HepG2 (cell line): ENCODE data around the gene EPHA6. TPM values are rescaled to one million over a fixed set of nuclear protein-coding genes. Genes with fewer than 3 reads are reported as not detected.

ENCODE experiments used
- FOXM1 ChIP-seq: sonication (generic); formaldehyde crosslinking; IDR thresholded peaks from 2 replicates; pipeline ENCODE4 v1.5.0; 2020; ENCODE audit warnings: missing genetic modification reagents
- HDAC1 ChIP-seq: sonication (generic); formaldehyde crosslinking; IDR thresholded peaks from 2 replicates; pipeline ENCODE4 v1.5.1; 2020; ENCODE audit warnings: mild to moderate bottlenecking, missing genetic modification reagents
- IRF2 ChIP-seq: IDR thresholded peaks from 2 replicates; pipeline ENCODE4 v1.6.1; 2018; ENCODE audit warnings: missing genetic modification reagents, missing compliant biosample characterization
- KLF16 ChIP-seq, 2 experiments: sonication (generic) in 1 of 2; formaldehyde crosslinking in 1 of 2; IDR thresholded peaks; 2 replicates each; pipeline versions ENCODE4 v1.6.1 to v1.8.0; 2016 to 2023; ENCODE audit warnings: missing genetic modification reagents in 2 of 2, missing compliant biosample characterization in 1 of 2
- MAFK ChIP-seq, 2 experiments: IDR thresholded peaks in 1 of 2; conservative IDR thresholded peaks in 1 of 2; 2 replicates each; pipeline ENCODE4 v1.6.1; 2011; ENCODE audit warnings: improper control_type of control experiment in 2 of 2, low read length in 2 of 2
- SMC3 ChIP-seq: IDR thresholded peaks from 2 replicates; pipeline ENCODE4 v1.6.1; 2011; ENCODE audit warnings: low read length, improper control_type of control experiment
- SOX6 ChIP-seq, 2 experiments: fragments of 450-650 bp in 1 of 2; sonication (generic) in 1 of 2; formaldehyde crosslinking in 1 of 2; IDR thresholded peaks; 2 replicates each; pipeline versions ENCODE4 v1.4.0 to v1.6.1; 2017 to 2020; ENCODE audit warnings: antibody characterized with exemption in 1 of 2, mild to moderate bottlenecking in 1 of 2, missing genetic modification reagents in 1 of 2
- TBX3 ChIP-seq: fragments of 450-650 bp; IDR thresholded peaks from 2 replicates; pipeline ENCODE4 v1.6.1; 2017; ENCODE audit warnings: antibody characterized with exemption, mild to moderate bottlenecking, inconsistent platforms, borderline replicate concordance
- ZBTB42 ChIP-seq: sonication (generic); formaldehyde crosslinking; IDR thresholded peaks from 2 replicates; pipeline ENCODE4 v1.5.0; 2020; ENCODE audit warnings: mild to moderate bottlenecking, missing genetic modification reagents
- ZFP90 ChIP-seq: sonication (generic); formaldehyde crosslinking; IDR thresholded peaks from 2 replicates; pipeline ENCODE4 v1.8.0; 2022; ENCODE audit warnings: missing genetic modification reagents, mild to moderate bottlenecking, inconsistent platforms, borderline replicate concordance
- ZNF326 ChIP-seq: sonication (generic); formaldehyde crosslinking; IDR thresholded peaks from 2 replicates; pipeline ENCODE4 v1.4.0; 2020; ENCODE audit warnings: missing genetic modification reagents, borderline replicate concordance
- ZNF567 ChIP-seq: sonication (generic); formaldehyde crosslinking; IDR thresholded peaks from 2 replicates; pipeline ENCODE4 v1.8.1; 2023; ENCODE audit warnings: mild to moderate bottlenecking, missing genetic modification reagents, borderline replicate concordance
- ZNF577 ChIP-seq: sonication (generic); formaldehyde crosslinking; IDR thresholded peaks from 2 replicates; pipeline ENCODE4 v1.4.0; 2020; ENCODE audit warnings: mild to moderate bottlenecking, low read depth, missing genetic modification reagents, borderline replicate concordance
- ZNF776 ChIP-seq: sonication (generic); formaldehyde crosslinking; IDR thresholded peaks from 2 replicates; pipeline ENCODE4 v1.4.0; 2020; ENCODE audit warnings: mild to moderate bottlenecking, missing genetic modification reagents
- ZNF83 ChIP-seq: sonication (generic); formaldehyde crosslinking; IDR thresholded peaks from 2 replicates; pipeline ENCODE4 v1.4.0; 2020; ENCODE audit warnings: missing genetic modification reagents, mild to moderate bottlenecking, borderline replicate concordance
- polyA plus RNA-seq, 8 experiments: library from polyadenylated mRNA; depleted of rRNA in 3 of 8; stranded (reverse) in 7 of 8; unstranded in 1 of 8; fragments of >200 nt; fragmentation: Illumina TruSeq in 4 of 8; extraction: Trizol in 4 of 8; gene quantifications; 2 replicates each; pipeline versions ENCODE4 v1.2.1 to v1.2.3, GENCODE V29; 2011 to 2016; ENCODE audit warnings: low read depth in 4 of 8, missing spikeins in 1 of 8, mixed read lengths in 1 of 8; ENCODE audit not compliant: insufficient read depth in 1 of 8
- total RNA-seq, 5 experiments: library from RNA; depleted of rRNA; stranded (reverse); fragments of >200 nt; fragmentation: Illumina TruSeq; extraction: Trizol; gene quantifications; 2 replicates each; pipeline ENCODE4 v1.2.3, GENCODE V29; 2016; ENCODE audit warnings: low read depth in 1 of 5
- TF ChIP-seq, protein P1 (sequence below): IDR thresholded peaks from 2 replicates; pipeline ENCODE4 v1.6.1; 2016; ENCODE audit warnings: missing compliant biosample characterization, missing genetic modification reagents, borderline replicate concordance
- TF ChIP-seq, protein P2 (sequence below): sonication (generic); formaldehyde crosslinking; IDR thresholded peaks from 2 replicates; pipeline ENCODE4 v1.5.1; 2020; ENCODE audit warnings: mild to moderate bottlenecking, moderate library complexity, missing genetic modification reagents
- TF ChIP-seq, protein P3 (sequence below): sonication (generic); formaldehyde crosslinking; IDR thresholded peaks from 2 replicates; pipeline ENCODE4 v1.4.0; 2020; ENCODE audit warnings: missing genetic modification reagents
- TF ChIP-seq, protein P4 (sequence below): sonication (generic); formaldehyde crosslinking; conservative IDR thresholded peaks from 2 replicates; pipeline ENCODE4 v1.8.1; 2023; ENCODE audit warnings: missing genetic modification reagents
- TF ChIP-seq, protein P5 (sequence below): sonication (generic); formaldehyde crosslinking; IDR thresholded peaks from 2 replicates; pipeline ENCODE4 v1.4.0; 2020; ENCODE audit warnings: mild to moderate bottlenecking, missing genetic modification reagents
- TF ChIP-seq, protein P6 (sequence below): sonication (generic); formaldehyde crosslinking; IDR thresholded peaks from 2 replicates; pipeline ENCODE4 v1.5.1; 2020; ENCODE audit warnings: missing genetic modification reagents, mild to moderate bottlenecking, borderline replicate concordance

Gene EPHA6
- total and polyA plus RNA-seq, 2 of the 13 experiments (the other 11 are each of a cell fraction or from before 2014, with no cell fraction given): not detected

DNA sequence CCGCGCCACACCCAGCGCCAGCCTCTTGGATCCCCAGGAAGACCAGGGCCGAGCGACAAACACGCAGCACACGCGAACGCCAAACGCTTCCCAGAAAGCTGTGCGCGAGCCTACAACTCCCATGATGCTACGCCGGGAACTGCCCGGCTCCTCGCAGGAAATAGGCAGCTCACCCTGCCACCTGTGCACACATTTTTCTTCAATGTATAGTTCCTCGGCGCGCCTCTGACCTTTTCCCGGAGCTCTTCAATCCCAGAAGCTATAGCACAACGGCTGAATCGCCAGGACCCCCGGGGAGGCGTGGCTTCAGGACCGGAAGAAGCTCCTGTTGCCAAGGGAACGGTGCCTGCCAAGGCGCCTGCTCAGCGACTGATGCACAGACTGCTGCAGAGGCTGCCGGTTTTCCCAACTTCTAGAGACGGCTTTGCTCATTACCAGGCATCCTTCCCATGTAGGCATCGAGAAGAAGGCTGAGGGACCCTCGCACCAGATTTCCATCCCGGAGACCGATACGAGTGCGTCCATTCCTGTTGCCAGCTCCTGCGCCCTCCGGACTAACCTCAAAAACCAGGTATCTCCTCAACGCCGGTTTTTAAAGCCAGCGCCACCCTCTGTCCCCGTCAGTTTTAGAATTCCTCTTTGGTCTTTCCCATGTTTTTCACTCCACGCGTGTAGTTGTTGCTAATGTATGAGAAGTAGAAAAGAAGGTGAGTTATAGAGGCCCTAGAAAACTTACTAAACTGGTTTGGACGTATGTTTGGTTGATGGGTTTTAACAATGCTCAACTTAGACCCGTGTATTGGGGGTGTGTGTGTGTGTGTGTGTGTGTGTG is 950.2 kb downstream of the EPHA6 start, which contains the start of gene ARL6 (continued):
- TF ChIP-seq, protein P1, sequence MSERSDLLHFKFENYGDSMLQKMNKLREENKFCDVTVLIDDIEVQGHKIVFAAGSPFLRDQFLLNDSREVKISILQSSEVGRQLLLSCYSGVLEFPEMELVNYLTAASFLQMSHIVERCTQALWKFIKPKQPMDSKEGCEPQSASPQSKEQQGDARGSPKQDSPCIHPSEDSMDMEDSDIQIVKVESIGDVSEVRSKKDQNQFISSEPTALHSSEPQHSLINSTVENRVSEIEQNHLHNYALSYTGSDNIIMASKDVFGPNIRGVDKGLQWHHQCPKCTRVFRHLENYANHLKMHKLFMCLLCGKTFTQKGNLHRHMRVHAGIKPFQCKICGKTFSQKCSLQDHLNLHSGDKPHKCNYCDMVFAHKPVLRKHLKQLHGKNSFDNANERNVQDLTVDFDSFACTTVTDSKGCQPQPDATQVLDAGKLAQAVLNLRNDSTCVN (CRISPR knock-in tag): no peak
- TF ChIP-seq KLF16 (CRISPR knock-in tag; IDR thresholded peaks at IDR 0.05) (peak in 1 of 2 experiments; percentile 66; a peak in 2 of 4 replicates), ZFP90 (CRISPR knock-in tag) (peak; percentile 81), FOXM1 (CRISPR knock-in tag) (no peak), HDAC1 (CRISPR knock-in tag) (peak; percentile 92; the same call in 1 of the 2 replicates), ZNF83 (CRISPR knock-in tag) (no peak), ZBTB42 (CRISPR knock-in tag) (no peak; the same call in 1 of the 2 replicates), ZNF577 (CRISPR knock-in tag) (no peak), ZNF326 (CRISPR knock-in tag) (no peak), ZNF567 (no peak), IRF2 (CRISPR knock-in tag) (peak; percentile 85), TBX3 (no peak), MAFK (conservative IDR thresholded peaks at IDR 0.05 in 1 of 2, IDR thresholded peaks at IDR 0.05 in 1 of 2; ENCODE audit: low read length in 2 of 2) (no peak), SMC3 (no peak), SOX6 (IDR thresholded peaks at IDR 0.05) (no peak), SOX6 (CRISPR knock-in tag; IDR thresholded peaks at IDR 0.05) (peak; percentile 48; the same call in 1 of the 2 replicates), ZNF776 (CRISPR knock-in tag) (0 out of 2 replicates have a peak, but pooled peaks have one; percentile 75)
- TF ChIP-seq, protein P2, sequence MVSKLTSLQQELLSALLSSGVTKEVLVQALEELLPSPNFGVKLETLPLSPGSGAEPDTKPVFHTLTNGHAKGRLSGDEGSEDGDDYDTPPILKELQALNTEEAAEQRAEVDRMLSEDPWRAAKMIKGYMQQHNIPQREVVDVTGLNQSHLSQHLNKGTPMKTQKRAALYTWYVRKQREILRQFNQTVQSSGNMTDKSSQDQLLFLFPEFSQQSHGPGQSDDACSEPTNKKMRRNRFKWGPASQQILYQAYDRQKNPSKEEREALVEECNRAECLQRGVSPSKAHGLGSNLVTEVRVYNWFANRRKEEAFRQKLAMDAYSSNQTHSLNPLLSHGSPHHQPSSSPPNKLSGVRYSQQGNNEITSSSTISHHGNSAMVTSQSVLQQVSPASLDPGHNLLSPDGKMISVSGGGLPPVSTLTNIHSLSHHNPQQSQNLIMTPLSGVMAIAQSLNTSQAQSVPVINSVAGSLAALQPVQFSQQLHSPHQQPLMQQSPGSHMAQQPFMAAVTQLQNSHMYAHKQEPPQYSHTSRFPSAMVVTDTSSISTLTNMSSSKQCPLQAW (CRISPR knock-in tag): no peak; the same call in 1 of the 2 replicates
- TF ChIP-seq, protein P3, sequence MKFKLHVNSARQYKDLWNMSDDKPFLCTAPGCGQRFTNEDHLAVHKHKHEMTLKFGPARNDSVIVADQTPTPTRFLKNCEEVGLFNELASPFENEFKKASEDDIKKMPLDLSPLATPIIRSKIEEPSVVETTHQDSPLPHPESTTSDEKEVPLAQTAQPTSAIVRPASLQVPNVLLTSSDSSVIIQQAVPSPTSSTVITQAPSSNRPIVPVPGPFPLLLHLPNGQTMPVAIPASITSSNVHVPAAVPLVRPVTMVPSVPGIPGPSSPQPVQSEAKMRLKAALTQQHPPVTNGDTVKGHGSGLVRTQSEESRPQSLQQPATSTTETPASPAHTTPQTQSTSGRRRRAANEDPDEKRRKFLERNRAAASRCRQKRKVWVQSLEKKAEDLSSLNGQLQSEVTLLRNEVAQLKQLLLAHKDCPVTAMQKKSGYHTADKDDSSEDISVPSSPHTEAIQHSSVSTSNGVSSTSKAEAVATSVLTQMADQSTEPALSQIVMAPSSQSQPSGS (CRISPR knock-in tag): peak; percentile 22; the same call in 1 of the 2 replicates
- TF ChIP-seq, protein P4, sequence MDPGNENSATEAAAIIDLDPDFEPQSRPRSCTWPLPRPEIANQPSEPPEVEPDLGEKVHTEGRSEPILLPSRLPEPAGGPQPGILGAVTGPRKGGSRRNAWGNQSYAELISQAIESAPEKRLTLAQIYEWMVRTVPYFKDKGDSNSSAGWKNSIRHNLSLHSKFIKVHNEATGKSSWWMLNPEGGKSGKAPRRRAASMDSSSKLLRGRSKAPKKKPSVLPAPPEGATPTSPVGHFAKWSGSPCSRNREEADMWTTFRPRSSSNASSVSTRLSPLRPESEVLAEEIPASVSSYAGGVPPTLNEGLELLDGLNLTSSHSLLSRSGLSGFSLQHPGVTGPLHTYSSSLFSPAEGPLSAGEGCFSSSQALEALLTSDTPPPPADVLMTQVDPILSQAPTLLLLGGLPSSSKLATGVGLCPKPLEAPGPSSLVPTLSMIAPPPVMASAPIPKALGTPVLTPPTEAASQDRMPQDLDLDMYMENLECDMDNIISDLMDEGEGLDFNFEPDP (CRISPR knock-in tag): no peak
- TF ChIP-seq, protein P5, sequence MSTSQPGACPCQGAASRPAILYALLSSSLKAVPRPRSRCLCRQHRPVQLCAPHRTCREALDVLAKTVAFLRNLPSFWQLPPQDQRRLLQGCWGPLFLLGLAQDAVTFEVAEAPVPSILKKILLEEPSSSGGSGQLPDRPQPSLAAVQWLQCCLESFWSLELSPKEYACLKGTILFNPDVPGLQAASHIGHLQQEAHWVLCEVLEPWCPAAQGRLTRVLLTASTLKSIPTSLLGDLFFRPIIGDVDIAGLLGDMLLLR (CRISPR knock-in tag): peak; percentile 53; the same call in 1 of the 2 replicates
- TF ChIP-seq, protein P6, sequence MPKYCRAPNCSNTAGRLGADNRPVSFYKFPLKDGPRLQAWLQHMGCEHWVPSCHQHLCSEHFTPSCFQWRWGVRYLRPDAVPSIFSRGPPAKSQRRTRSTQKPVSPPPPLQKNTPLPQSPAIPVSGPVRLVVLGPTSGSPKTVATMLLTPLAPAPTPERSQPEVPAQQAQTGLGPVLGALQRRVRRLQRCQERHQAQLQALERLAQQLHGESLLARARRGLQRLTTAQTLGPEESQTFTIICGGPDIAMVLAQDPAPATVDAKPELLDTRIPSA: no peak
